ENCODE results near the gene PCNX4.
"Not testable (repeated sequence)": the region's sequence is repeated elsewhere in the genome, so short reads cannot be mapped to it uniquely, and the experiment has no call there.

The PCNX4 gene

GRCh38 chr14:60091550-60092525 is at the start of gene PCNX4:
Gene PCNX4, plus strand, starts transcription at chr14:60091923. Its CDS starts 15,716 bp downstream, at chr14:60107639.
- peak within 1 kb of the TSS; percentile 94 for H3K4me3 ChIP-seq (replicated peaks; ENCODE audit: low read depth, low read length)
- peak; percentile 99 for DNase-seq (ENCODE audit: low read depth)
- TF ChIP-seq CTCF (IDR thresholded peaks at IDR 0.05; ENCODE audit: low read length, missing control alignments): no peak

- H3K4me3 ChIP-seq (replicated peaks; ENCODE audit: low read depth, low read length); DNase-seq (ENCODE audit: low read depth): not testable (repeated sequence)
These were observed 43.7 kb upstream of the PCNX4 start for GRCh38 chr14:60047976-60048375.

GRCh38 chr14:60051721-60052221 is 40.0 kb upstream of the PCNX4 start:
- peak; percentile 13 for DNase-seq (ENCODE audit: low read depth)
- no peak for TF ChIP-seq CTCF (IDR thresholded peaks at IDR 0.05; ENCODE audit: low read length, missing control alignments)
- H3K4me3 ChIP-seq (replicated peaks; ENCODE audit: low read depth, low read length): no peak overlapping the region

- TF ChIP-seq CTCF (IDR thresholded peaks at IDR 0.05; ENCODE audit: low read length, missing control alignments): no peak
- DNase-seq (ENCODE audit: low read depth): no peak
- H3K4me3 ChIP-seq (replicated peaks; ENCODE audit: low read depth, low read length): no peak overlapping the region
These were observed 33.6 kb upstream of the PCNX4 start for GRCh38 chr14:60058087-60058486.

GRCh38 chr14:60061371-60061770 is 30.4 kb upstream of the PCNX4 start:
- no peak overlapping the region for H3K4me3 ChIP-seq (replicated peaks; ENCODE audit: low read depth, low read length)
- no peak for TF ChIP-seq CTCF (IDR thresholded peaks at IDR 0.05; ENCODE audit: low read length, missing control alignments)
- peak; percentile 10 for DNase-seq (ENCODE audit: low read depth)

GRCh38 chr14:60064491-60065072 is 27.1 kb upstream of the PCNX4 start:
- peak; percentile 72 for DNase-seq (ENCODE audit: low read depth)
- TF ChIP-seq CTCF (IDR thresholded peaks at IDR 0.05; ENCODE audit: low read length, missing control alignments): peak; percentile 65
- H3K4me3 ChIP-seq (replicated peaks; ENCODE audit: low read depth, low read length): no peak overlapping the region

GRCh38 chr14:60067882-60068281 is 23.8 kb upstream of the PCNX4 start:
- H3K4me3 ChIP-seq (replicated peaks; ENCODE audit: low read depth, low read length): no peak overlapping the region
- TF ChIP-seq CTCF (IDR thresholded peaks at IDR 0.05; ENCODE audit: low read length, missing control alignments): no peak
- DNase-seq (ENCODE audit: low read depth): no peak

Measured in fibroblast of pulmonary artery (primary cell).